GM12891 (cell line): ENCODE measurements around the gene CLEC4A.
"Not testable (repeated sequence)": the region's sequence is repeated elsewhere in the genome, so short reads cannot be mapped to it uniquely, and the experiment has no call there.

ENCODE experiments used
- DNase-seq: peaks from one replicate; pipeline ENCODE4 v3.0.0; 2011; ENCODE audit warnings: low spot score; ENCODE audit not compliant: insufficient read length
- FAIRE-seq: peaks from 2 replicates; lab custom pipeline; 2011; peaks lifted over from hg19 to GRCh38; lab: Jason Lieb, UNC
- PAX5 ChIP-seq: IDR thresholded peaks from 2 replicates; pipeline ENCODE4 v1.6.1; 2011; ENCODE audit warnings: low read length, moderate library complexity, mild to moderate bottlenecking; ENCODE audit not compliant: insufficient read depth, severe bottlenecking
- POLR2A ChIP-seq: IDR thresholded peaks from 2 replicates; pipeline ENCODE4 v1.6.1; 2011; ENCODE audit warnings: low read depth, low read length, control low read depth
- POLR2AphosphoS5 ChIP-seq: IDR thresholded peaks from 2 replicates; pipeline ENCODE4 v1.6.1; 2011; ENCODE audit warnings: low read depth, low read length, control low read depth
- POU2F2 ChIP-seq: IDR thresholded peaks from 2 replicates; pipeline ENCODE4 v1.6.1; 2011; ENCODE audit warnings: low read depth, mild to moderate bottlenecking, control low read depth, low read length, moderate library complexity
- SPI1 ChIP-seq: IDR thresholded peaks from 2 replicates; pipeline ENCODE4 v1.6.1; 2011; ENCODE audit warnings: low read depth, low read length, control low read depth
- TAF1 ChIP-seq: IDR thresholded peaks from 2 replicates; pipeline ENCODE4 v1.6.1; 2011; ENCODE audit warnings: low read depth, low read length, control low read depth

Gene CLEC4A

DNA sequence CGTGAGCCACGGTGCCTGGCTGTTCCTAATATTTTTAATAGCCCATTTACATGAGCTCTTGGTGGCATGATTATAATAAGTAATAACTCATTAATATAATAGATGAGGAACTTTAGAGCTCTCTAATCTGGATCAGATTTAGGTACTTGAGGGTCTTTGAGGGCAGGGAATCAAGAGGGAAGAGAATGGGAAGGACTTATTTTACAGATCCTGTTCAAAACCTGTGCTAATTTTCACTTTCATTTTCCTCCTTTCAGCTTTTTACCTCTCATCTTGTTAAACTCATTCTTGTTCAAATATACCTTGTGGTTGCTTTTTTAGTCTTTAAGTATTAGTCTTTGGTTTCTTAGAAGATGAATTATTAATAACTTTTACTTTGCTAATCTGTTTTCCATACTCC is 35.8 kb upstream of the CLEC4A start:
- no peak for FAIRE-seq
- DNase-seq, result no peak
- TF ChIP-seq POLR2AphosphoS5 (no peak), TAF1 (no peak), POLR2A (no peak), SPI1 (no peak)

GRCh38 chr12:8088574-8088973 is 34.8 kb upstream of the CLEC4A start:
- peak; percentile 30 for DNase-seq
- peak; percentile 86 for FAIRE-seq
- TF ChIP-seq POLR2A, result no peak
- TF ChIP-seq SPI1, result 0 out of 2 replicates have a peak, but pooled peaks have one; percentile 18
- no peak for TF ChIP-seq TAF1
- no peak for TF ChIP-seq PAX5
- no peak for TF ChIP-seq POLR2AphosphoS5
- no peak for TF ChIP-seq POU2F2

DNA sequence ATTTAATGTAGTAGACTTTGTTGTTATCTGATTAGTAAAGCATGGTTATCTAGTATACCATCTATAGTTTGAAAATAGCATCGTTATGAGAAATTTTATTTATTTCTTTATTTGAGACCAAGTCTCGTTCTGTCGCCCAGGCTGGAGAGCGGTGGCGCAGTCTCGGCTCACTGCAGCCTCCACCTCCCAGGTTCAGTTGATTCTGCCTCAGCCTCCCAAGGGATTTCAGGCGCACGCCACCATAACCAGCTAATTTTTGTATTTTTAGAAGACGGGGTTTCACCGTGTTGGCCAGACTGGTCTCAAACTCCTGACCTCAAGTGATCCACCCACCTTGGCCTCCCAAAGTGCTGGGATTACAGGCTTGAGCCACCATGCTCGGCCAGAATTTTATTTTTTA is 34.1 kb upstream of the CLEC4A start:
- not testable (repeated sequence) for FAIRE-seq

DNA sequence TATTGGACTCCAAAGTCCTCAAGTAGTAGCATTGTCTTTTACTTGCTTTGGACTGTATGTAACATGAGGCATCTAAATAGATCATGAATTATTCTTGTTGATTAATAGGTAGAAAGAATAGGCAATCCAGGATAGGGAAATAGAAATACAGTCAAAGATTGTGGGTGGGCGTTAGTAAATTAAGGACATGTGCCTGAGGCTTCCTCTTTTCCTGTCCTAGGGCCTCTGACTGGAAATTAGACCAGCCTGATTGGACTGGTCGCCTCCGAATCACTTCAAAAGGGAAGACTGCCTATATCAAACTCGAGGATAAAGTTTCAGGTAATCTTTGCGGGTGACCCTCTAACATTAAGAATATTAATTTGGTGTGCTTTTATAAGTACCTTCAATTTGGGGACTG is 33.7 kb upstream of the CLEC4A start:
- FAIRE-seq (no peak), DNase-seq (no peak)
- TF ChIP-seq POLR2AphosphoS5 (no peak), SPI1 (no peak)

More for the DNA sequence above, 34.1 kb upstream of the CLEC4A start:
- not testable (repeated sequence) for DNase-seq

DNA sequence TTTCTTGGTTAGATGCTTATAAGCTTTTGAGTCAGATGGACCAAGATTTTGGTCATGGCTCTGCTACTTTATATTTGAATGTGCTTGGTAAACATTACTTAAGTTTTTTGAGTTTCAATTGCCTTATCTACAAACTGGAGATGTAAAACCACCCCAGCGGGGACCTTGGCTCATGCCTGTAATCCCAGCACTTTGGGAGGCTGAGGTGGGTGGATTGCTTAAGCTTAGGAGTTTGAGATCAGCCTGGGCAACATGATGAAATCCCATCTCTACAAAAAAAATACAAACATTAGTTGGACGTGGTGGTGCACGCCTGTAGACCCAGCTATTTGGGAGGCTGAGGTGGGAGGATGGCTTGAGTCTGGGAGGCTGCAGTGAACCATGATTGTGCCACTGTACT is 30.1 kb upstream of the CLEC4A start:
- no peak for DNase-seq
- TF ChIP-seq POU2F2, result no peak
- no peak for TF ChIP-seq TAF1
- no peak for TF ChIP-seq POLR2AphosphoS5
- TF ChIP-seq POLR2A, result no peak
- TF ChIP-seq SPI1, result no peak
- TF ChIP-seq PAX5, result no peak
- no peak for FAIRE-seq

GRCh38 chr12:8096281-8096915 is 27.0 kb upstream of the CLEC4A start:
- DNase-seq, result no peak
- TF ChIP-seq POLR2A, result no peak
- no peak for TF ChIP-seq TAF1
- TF ChIP-seq PAX5, result no peak
- no peak for TF ChIP-seq SPI1
- no peak for TF ChIP-seq POU2F2
- no peak for TF ChIP-seq POLR2AphosphoS5
- FAIRE-seq, result no peak

- FAIRE-seq (no peak), DNase-seq (no peak)
- no peak for TF ChIP-seq POU2F2
- TF ChIP-seq POLR2A, result no peak
- TF ChIP-seq TAF1, result no peak
- no peak for TF ChIP-seq POLR2AphosphoS5
- TF ChIP-seq PAX5, result no peak
- no peak for TF ChIP-seq SPI1
Observed at GRCh38 chr12:8099235-8099634, 24.2 kb upstream of the CLEC4A start.

DNA sequence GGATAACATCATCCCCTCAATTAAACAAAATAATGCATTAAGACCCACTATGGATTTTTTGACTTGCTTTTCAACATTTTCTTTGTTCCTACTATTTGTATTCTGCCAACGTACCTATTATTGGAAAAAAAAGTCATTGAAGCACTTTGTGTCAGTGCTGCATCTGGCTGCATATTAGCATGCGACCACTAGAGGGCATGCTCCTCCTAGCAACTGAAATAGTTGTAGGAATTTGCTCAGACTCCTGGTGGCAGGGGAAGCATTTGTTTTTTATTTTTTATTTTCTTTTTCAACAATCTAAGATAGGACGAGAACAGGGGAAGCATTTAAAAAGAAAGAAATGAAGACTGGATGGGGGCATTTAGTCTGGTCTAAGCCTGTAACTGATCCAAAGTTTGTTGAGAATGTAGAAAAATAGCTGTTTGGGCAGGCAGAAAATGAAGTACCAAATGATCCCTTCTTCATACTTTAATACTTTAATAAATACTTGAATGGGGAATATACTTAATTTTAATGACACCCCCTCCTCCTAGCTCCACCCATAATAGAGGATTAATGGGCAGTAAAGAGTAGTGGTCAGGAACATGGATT is 14.5 kb upstream of the CLEC4A start:
- TF ChIP-seq POU2F2 (peak; percentile 87; the same call in 1 of the 2 replicates), POLR2A (no peak)
- FAIRE-seq (peak; percentile 92), DNase-seq (peak; percentile 25)

DNA sequence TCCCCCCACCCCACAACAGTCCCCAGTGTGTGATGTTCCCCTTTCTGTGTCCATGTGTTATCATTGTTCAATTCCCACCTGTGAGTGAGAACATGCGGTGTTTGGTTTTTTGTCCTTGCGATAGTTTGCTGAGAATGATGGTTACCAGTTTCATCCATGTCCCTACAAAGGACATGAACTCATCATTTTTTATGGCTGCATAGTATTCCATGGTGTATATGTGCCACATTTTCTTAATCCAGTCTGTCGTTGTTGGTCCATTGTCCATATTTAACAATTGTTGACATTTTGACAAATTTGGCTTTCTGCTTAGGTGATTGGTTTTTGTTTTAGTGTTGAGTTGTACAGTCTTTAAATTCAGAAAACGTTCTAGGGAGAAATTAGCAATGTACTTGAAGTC is 10.3 kb upstream of the CLEC4A start:
- DNase-seq, FAIRE-seq: not testable (repeated sequence)

GRCh38 chr12:8120072-8120713 is 3.2 kb upstream of the CLEC4A start:
- FAIRE-seq (no peak), DNase-seq (no peak)
- TF ChIP-seq POLR2A (no peak), POLR2AphosphoS5 (no peak), PAX5 (no peak), SPI1 (no peak), TAF1 (no peak), POU2F2 (no peak)

DNA sequence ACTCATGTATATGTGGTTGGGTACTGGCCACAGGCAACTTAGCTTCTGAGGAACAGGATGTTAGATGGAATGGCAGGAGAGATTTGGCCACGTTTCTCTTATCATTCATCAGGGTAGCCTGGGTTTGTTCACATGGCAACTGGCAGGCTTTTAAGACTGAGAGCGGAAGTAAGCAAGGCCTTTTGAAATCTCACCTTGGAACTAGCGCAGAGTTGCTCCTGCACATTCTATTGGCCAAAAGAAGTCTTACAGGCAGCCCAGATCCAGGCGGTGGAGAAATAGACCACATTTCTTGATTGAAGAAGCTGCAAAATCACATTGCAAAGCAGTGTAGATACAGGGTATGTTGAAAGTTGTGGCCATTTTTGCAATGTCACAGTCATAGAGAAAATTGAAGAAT is 3.7 kb downstream of the CLEC4A start:
- FAIRE-seq (no peak), DNase-seq (no peak)

GRCh38 chr12:8133636-8134397 is 10.4 kb downstream of the CLEC4A start:
- not testable (repeated sequence) for DNase-seq, FAIRE-seq

More for the DNA sequence above, 3.7 kb downstream of the CLEC4A start:
- no peak for TF ChIP-seq SPI1
- TF ChIP-seq POLR2A, result no peak
- no peak for TF ChIP-seq POLR2AphosphoS5
- no peak for TF ChIP-seq POU2F2
- TF ChIP-seq PAX5, result no peak
- TF ChIP-seq TAF1, result no peak

DNA sequence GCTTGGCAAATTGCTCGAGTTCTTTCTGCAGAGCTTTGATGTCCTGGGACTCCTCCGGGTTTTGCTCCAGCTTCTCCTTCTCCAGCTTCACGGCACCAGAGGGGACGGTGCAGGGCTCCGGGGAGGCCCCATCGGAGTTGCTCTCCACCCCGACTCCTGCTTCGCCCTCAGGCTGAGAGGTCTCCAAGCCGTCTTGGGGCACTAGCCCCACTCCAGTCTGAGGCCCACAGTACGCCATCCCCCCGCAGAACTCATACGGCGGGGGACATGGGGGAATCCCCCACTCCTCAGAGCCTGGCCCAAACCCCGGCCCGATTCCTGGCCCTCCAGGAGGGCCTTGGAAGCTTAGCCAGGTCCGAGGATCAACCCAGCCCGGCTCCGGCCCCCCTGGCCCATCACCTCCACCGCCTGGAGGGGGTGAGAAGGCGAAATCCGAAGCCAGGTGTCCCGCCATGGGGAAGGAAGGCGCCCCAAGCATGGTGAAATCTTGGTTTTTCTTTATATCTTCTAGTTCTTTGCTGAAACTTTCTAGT is 11.0 kb downstream of the CLEC4A start:
- DNase-seq, FAIRE-seq: not testable (repeated sequence)

- DNase-seq, FAIRE-seq: not testable (repeated sequence)
Observed at GRCh38 chr12:8141647-8142046, 18.2 kb downstream of the CLEC4A start.
